ENCODE data around the gene SIPA1L2.

Gene SIPA1L2

DNA sequence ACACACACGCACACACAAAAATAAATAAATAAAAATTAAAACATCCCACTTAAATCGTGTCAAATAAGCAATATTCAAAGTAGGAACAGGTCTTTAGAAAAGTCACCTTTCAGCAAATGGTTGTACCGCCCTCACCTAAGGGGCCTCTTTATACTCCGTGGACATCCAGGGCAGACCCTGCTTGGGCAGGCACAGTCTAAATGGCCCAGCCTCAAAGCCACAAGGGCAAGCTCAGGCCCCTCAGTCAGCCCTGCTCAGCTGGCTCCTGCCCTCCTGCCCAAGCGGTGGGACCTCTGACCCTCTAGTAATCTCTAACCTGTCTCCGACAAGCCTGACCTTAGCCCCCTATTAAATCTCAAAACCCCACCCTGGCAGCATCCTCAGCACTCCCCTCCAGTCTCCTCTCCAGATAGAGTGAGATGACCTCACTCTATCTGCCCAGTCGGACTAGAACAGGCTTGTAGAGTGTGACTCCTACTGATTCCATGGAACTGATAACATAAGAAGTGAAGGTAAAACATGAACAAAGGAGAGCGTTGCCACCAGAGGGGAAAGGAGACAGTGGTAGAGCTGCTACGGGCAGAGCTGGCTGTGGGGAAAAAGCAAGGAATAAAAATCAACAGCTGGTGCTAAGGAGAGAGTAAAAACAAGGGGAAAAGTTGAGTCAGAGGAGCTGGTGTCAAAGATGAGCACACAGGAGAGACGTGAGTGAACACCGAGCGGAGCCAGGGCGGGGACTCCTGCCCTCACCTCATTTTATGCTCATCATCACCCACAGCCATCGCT lies 36.0 kb downstream of the SIPA1L2 start:
- H3K9me3 ChIP-seq (ENCODE audit: control insufficient read depth in 2 of 2, low read length in 2 of 2), result no peaks in the 10 kb centered on the region
- no peak overlapping the region for H3K4me3 ChIP-seq (ENCODE audit: low read length in 2 of 2)
- no peaks in the 10 kb centered on the region for H3K36me3 ChIP-seq (ENCODE audit: control insufficient read depth in 2 of 2, insufficient read depth in 2 of 2, low read length in 2 of 2)
- peaks cover 3 to 4% of the 10 kb centered on the region in 2 donors for H3K4me1 ChIP-seq (ENCODE audit: control insufficient read depth in 2 of 2, insufficient read depth in 2 of 2, low read length in 2 of 2)
- H3K27me3 ChIP-seq (ENCODE audit: control insufficient read depth in 2 of 2, insufficient read depth in 2 of 2, low read length in 2 of 2), result no peaks in the 10 kb centered on the region
- H3K9ac ChIP-seq (ENCODE audit: low read depth in 1 of 2, low read length in 2 of 2), result no peak overlapping the region
- H3K27ac ChIP-seq (ENCODE audit: low read depth in 2 of 2, low read length in 2 of 2), result no peak overlapping the region

DNA sequence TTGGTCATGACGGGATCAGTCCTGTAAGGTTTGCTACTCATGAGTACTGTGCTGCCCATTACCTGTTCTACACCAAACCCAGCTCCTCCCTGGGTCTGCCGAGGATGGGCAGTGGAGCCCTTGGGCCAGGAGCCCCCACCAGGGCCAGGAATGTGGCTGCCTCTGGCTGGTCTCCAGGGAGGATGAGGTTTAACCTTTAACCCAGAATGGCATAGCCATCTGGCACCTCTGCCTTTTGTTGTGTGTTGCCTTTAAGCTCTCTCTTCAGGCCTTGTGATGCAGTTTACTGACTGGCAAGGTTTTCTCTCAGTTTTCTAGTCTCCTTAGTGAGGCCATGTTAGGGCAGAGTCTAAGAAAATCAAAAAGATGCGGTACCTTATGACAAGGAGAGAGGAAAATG lies 38.6 kb downstream of the SIPA1L2 start:
- no peak overlapping the region for H3K4me3 ChIP-seq (ENCODE audit: low read length in 2 of 2)
- H3K9ac ChIP-seq (ENCODE audit: low read depth in 1 of 2, low read length in 2 of 2), result no peak overlapping the region
- no peaks in the 10 kb centered on the region for H3K9me3 ChIP-seq (ENCODE audit: control insufficient read depth in 2 of 2, low read length in 2 of 2)
- H3K36me3 ChIP-seq (ENCODE audit: control insufficient read depth in 2 of 2, insufficient read depth in 2 of 2, low read length in 2 of 2), result peaks cover 0 to 2% of the 10 kb centered on the region in 2 donors
- H3K27me3 ChIP-seq (ENCODE audit: control insufficient read depth in 2 of 2, insufficient read depth in 2 of 2, low read length in 2 of 2), result no peaks in the 10 kb centered on the region
- peaks cover 3 to 4% of the 10 kb centered on the region in 2 donors for H3K4me1 ChIP-seq (ENCODE audit: control insufficient read depth in 2 of 2, insufficient read depth in 2 of 2, low read length in 2 of 2)
- peak overlapping the region in 1 of 2 donors; percentile 45 for H3K27ac ChIP-seq (ENCODE audit: low read depth in 2 of 2, low read length in 2 of 2)

DNA sequence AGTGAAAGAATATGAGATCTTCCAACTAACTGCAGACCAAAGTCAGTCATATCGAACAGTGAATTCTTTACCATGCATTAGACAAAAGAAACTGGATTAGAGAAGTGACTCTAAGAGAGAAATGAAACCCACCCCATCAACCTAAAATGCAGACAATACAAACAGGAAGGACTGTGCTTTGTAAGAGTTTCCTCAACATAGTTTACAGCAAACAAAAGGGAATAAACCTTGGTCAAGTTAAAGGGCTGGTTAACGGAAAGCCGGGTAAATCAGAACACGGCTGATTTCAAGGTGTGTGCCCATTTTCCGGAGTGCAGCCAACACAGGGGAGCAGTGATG lies 39.2 kb downstream of the SIPA1L2 start:
- Histone ChIP-seq H3K9ac (ENCODE audit: low read depth in 1 of 2, low read length in 2 of 2) (no peak overlapping the region), H3K9me3 (ENCODE audit: control insufficient read depth in 2 of 2, low read length in 2 of 2) (no peaks in the 10 kb centered on the region), H3K27ac (ENCODE audit: low read depth in 2 of 2, low read length in 2 of 2) (peak overlapping the region; percentile 17 to 45), H3K36me3 (ENCODE audit: control insufficient read depth in 2 of 2, insufficient read depth in 2 of 2, low read length in 2 of 2) (peaks cover 0 to 2% of the 10 kb centered on the region in 2 donors), H3K27me3 (ENCODE audit: control insufficient read depth in 2 of 2, insufficient read depth in 2 of 2, low read length in 2 of 2) (no peaks in the 10 kb centered on the region), H3K4me1 (ENCODE audit: control insufficient read depth in 2 of 2, insufficient read depth in 2 of 2, low read length in 2 of 2) (peaks cover 3 to 4% of the 10 kb centered on the region in 2 donors), H3K4me3 (ENCODE audit: low read length in 2 of 2) (no peak overlapping the region)

DNA sequence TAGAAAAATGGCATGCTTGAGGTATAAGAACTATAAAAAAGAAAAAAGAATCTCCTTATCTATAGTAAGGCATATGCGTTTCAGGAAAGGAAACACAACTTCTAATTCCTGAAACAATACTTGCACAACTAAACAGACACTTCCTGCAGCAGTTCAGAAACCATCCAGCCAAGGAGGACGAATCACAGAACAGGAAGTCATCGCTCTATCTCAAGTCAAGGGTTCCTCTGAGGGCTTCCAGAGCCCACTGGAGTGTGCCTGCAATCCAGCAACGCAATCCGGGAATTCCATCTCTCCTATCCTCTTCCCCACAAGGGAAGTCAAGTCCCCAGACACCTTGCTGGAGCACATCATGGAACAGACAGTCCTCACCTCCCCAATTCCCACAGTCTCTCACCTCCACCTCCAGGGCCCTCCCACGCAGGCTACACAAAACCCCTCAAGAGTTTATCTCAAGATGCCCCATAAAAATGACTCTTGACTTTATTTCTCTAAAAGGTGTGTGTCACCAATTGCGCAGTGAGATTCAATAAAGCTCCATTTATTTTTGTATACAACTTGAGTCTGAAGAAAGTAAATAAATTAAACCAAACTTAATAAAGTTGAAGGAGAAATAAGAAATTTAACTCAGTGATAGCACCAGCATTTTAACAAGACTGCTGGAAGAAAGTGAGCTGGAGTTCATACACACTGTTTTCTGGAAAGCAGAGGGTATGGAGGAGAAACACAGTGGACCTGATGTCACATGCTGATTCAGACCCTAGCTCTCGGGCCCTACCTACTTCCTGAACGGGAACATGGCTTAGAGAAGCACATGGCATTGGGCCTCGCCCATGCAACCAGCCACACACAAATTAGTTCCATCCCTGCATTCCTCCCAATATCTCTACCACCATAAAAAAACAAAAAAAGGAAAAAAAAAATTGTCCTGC lies 39.9 kb downstream of the SIPA1L2 start:
- no peaks in the 10 kb centered on the region for H3K27me3 ChIP-seq (ENCODE audit: control insufficient read depth in 2 of 2, insufficient read depth in 2 of 2, low read length in 2 of 2)
- H3K27ac ChIP-seq (ENCODE audit: low read depth in 2 of 2, low read length in 2 of 2), result peak overlapping the region in 1 of 2 donors; percentile 44
- no peaks in the 10 kb centered on the region for H3K9me3 ChIP-seq (ENCODE audit: control insufficient read depth in 2 of 2, low read length in 2 of 2)
- no peak overlapping the region for H3K9ac ChIP-seq (ENCODE audit: low read depth in 1 of 2, low read length in 2 of 2)
- peaks cover 0 to 2% of the 10 kb centered on the region in 2 donors for H3K36me3 ChIP-seq (ENCODE audit: control insufficient read depth in 2 of 2, insufficient read depth in 2 of 2, low read length in 2 of 2)
- H3K4me3 ChIP-seq (ENCODE audit: low read length in 2 of 2), result no peak overlapping the region
- peaks cover 3 to 4% of the 10 kb centered on the region in 2 donors for H3K4me1 ChIP-seq (ENCODE audit: control insufficient read depth in 2 of 2, insufficient read depth in 2 of 2, low read length in 2 of 2)

DNA sequence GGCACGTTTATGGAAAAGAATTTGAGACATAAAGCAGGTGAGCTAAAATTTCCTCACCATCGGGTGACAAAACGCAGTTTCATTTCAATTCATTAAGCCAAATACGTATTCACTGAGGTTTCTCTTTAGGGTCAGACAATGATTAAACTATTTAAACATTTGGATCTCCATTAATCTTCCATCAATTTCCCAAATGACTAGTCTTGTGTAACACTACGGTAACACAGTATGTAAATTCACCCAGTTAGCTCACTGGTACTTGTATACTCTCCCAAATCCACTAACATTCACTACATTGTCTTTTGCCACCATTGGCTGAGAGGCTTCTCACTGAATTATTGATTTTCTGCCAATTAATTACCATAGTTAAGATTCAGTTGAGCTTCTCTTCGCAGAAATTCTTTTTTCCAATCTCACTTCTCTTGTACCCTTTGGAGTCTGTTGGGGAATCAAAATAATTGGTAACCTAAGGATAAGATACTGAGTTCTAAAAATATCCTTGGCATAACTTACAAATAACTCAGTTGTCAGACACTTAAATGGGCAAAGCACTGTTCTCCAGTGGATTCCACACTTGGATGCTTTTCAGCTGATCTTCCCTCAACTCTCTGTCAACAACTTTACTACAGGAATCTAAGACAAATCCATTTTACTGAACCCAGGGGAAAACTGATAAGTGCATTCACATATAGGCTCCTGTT lies 40.7 kb downstream of the SIPA1L2 start:
- no peaks in the 10 kb centered on the region for H3K9me3 ChIP-seq (ENCODE audit: control insufficient read depth in 2 of 2, low read length in 2 of 2)
- no peak overlapping the region for H3K9ac ChIP-seq (ENCODE audit: low read depth in 1 of 2, low read length in 2 of 2)
- peaks cover 0 to 2% of the 10 kb centered on the region in 2 donors for H3K36me3 ChIP-seq (ENCODE audit: control insufficient read depth in 2 of 2, insufficient read depth in 2 of 2, low read length in 2 of 2)
- H3K4me3 ChIP-seq (ENCODE audit: low read length in 2 of 2), result no peak overlapping the region
- no peaks in the 10 kb centered on the region for H3K27me3 ChIP-seq (ENCODE audit: control insufficient read depth in 2 of 2, insufficient read depth in 2 of 2, low read length in 2 of 2)
- peaks cover 1 to 4% of the 10 kb centered on the region in 2 donors for H3K4me1 ChIP-seq (ENCODE audit: control insufficient read depth in 2 of 2, insufficient read depth in 2 of 2, low read length in 2 of 2)
- H3K27ac ChIP-seq (ENCODE audit: low read depth in 2 of 2, low read length in 2 of 2), result no peak overlapping the region

DNA sequence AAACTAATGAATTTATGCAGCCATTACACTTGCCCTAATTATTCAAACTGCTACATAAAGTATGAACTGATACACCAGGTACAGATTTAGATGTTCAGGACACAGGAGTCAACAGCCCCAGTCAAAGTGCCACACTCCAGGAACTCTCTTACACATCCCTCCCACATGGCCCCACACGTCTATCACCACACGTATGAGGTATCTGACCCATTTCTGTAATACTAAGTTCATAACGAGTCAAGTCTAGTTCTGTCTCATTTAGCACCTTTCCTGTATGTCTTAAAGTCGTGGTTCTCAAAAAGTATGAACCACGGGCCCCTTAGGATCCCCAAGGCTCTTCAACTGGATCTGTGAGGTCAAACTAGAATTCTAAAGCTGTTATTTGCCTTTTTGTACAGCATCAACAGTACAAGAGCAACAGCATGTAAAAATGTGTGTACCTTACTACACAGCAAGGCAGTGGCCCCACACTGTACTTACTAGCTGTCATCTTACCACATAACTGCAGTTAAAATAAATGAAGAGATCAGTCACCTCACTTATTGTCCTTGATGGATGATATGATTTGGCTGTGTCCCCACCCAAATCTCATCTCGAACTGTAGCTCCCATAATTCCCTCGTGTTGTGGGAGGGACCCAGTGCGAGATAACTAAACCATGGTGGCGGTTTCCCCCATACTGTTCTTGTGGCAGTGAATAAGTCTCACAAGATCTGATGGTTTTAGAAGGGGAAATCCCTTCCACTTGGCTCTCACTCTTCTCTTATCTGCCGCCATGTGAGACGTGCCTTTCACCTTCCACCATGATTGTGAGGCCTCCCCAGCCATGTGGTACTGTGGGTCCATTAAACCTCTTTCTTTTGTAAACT lies 42.6 kb downstream of the SIPA1L2 start:
- Histone ChIP-seq H3K9me3 (ENCODE audit: control insufficient read depth in 2 of 2, low read length in 2 of 2) (no peaks in the 10 kb centered on the region), H3K4me1 (ENCODE audit: control insufficient read depth in 2 of 2, insufficient read depth in 2 of 2, low read length in 2 of 2) (peaks cover 0 to 4% of the 10 kb centered on the region in 2 donors), H3K27me3 (ENCODE audit: control insufficient read depth in 2 of 2, insufficient read depth in 2 of 2, low read length in 2 of 2) (no peaks in the 10 kb centered on the region), H3K36me3 (ENCODE audit: control insufficient read depth in 2 of 2, insufficient read depth in 2 of 2, low read length in 2 of 2) (peaks cover 0 to 2% of the 10 kb centered on the region in 2 donors), H3K9ac (ENCODE audit: low read depth in 1 of 2, low read length in 2 of 2) (no peak overlapping the region), H3K4me3 (ENCODE audit: low read length in 2 of 2) (no peak overlapping the region), H3K27ac (ENCODE audit: low read depth in 2 of 2, low read length in 2 of 2) (no peak overlapping the region)

DNA sequence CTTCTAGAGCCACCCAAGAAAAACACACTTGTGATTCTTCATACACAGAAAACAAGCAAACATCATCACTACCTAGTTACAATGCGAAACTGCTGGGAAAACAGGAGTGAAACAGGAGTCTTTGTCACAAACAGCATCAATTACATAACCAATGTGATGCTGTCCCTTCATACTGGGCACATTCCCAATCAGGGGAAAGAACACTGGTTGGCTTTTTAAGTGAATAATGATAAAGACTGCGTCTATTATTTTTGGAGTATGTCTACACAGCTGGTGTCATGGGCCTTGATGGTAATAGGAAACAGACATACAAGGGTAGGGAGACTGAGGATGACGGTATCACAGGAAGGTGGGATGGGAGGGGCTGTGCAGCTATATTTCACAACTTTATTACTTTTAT lies 43.3 kb downstream of the SIPA1L2 start:
- Histone ChIP-seq H3K9me3 (ENCODE audit: control insufficient read depth in 2 of 2, low read length in 2 of 2) (no peaks in the 10 kb centered on the region), H3K4me3 (ENCODE audit: low read length in 2 of 2) (no peak overlapping the region), H3K27ac (ENCODE audit: low read depth in 2 of 2, low read length in 2 of 2) (no peak overlapping the region), H3K9ac (ENCODE audit: low read depth in 1 of 2, low read length in 2 of 2) (no peak overlapping the region), H3K27me3 (ENCODE audit: control insufficient read depth in 2 of 2, insufficient read depth in 2 of 2, low read length in 2 of 2) (no peaks in the 10 kb centered on the region), H3K36me3 (ENCODE audit: control insufficient read depth in 2 of 2, insufficient read depth in 2 of 2, low read length in 2 of 2) (peaks cover 0 to 2% of the 10 kb centered on the region in 2 donors), H3K4me1 (ENCODE audit: control insufficient read depth in 2 of 2, insufficient read depth in 2 of 2, low read length in 2 of 2) (peaks cover 0 to 4% of the 10 kb centered on the region in 2 donors)

DNA sequence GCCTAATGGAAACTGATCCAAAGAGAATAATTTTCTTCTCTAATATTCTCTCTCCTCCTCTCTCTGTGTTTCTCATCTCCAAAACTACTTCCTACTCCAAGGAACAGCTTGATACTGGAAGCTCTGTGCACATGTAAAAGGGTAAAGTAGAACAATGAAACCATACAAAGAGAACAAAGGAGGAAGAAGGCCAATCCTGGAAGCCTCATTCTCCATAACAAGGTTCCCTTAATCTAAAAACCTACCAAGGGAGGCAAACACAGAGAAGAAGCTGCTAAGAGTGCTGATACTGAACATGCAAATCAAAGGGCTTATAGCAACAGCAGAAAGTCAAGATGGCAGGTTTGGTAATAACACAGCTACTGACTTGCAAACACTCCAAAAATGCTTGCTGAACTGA lies 44.4 kb downstream of the SIPA1L2 start:
- no peak overlapping the region for H3K27ac ChIP-seq (ENCODE audit: low read depth in 2 of 2, low read length in 2 of 2)
- no peak overlapping the region for H3K9ac ChIP-seq (ENCODE audit: low read depth in 1 of 2, low read length in 2 of 2)
- H3K4me3 ChIP-seq (ENCODE audit: low read length in 2 of 2), result no peak overlapping the region
- H3K4me1 ChIP-seq (ENCODE audit: control insufficient read depth in 2 of 2, insufficient read depth in 2 of 2, low read length in 2 of 2), result no peaks in the 10 kb centered on the region
- H3K36me3 ChIP-seq (ENCODE audit: control insufficient read depth in 2 of 2, insufficient read depth in 2 of 2, low read length in 2 of 2), result peaks cover 0 to 2% of the 10 kb centered on the region in 2 donors
- no peaks in the 10 kb centered on the region for H3K27me3 ChIP-seq (ENCODE audit: control insufficient read depth in 2 of 2, insufficient read depth in 2 of 2, low read length in 2 of 2)
- no peaks in the 10 kb centered on the region for H3K9me3 ChIP-seq (ENCODE audit: control insufficient read depth in 2 of 2, low read length in 2 of 2)

DNA sequence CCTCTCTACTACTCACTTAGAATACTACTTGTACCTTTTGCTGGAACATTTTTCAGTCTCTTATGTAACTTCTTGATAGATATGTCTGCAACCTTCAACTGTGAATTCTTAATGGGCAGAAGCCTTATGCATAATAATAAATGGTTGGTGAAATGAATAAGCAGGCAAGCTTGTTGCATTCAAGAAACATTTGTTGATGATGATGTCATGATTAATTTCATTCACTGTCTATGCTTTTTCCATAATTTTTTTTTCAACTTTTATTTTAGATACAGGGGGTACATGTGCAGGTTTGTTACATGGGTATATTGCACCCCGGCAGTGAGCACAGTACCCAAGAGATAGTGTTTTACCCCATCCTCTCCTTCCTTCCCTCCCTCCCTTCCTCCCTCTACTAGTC lies 48.0 kb downstream of the SIPA1L2 start:
- Histone ChIP-seq H3K27me3 (ENCODE audit: control insufficient read depth in 2 of 2, insufficient read depth in 2 of 2, low read length in 2 of 2) (no peaks in the 10 kb centered on the region), H3K4me3 (ENCODE audit: low read length in 2 of 2) (no peak overlapping the region), H3K27ac (ENCODE audit: low read depth in 2 of 2, low read length in 2 of 2) (no peak overlapping the region), H3K4me1 (ENCODE audit: control insufficient read depth in 2 of 2, insufficient read depth in 2 of 2, low read length in 2 of 2) (no peaks in the 10 kb centered on the region), H3K9me3 (ENCODE audit: control insufficient read depth in 2 of 2, low read length in 2 of 2) (no peaks in the 10 kb centered on the region), H3K36me3 (ENCODE audit: control insufficient read depth in 2 of 2, insufficient read depth in 2 of 2, low read length in 2 of 2) (no peaks in the 10 kb centered on the region), H3K9ac (ENCODE audit: low read depth in 1 of 2, low read length in 2 of 2) (no peak overlapping the region)

Measured in mucosa of rectum (tissue), 2 donors.